ENCODE data around the gene HMCN1.

HMCN1 gene

DNA sequence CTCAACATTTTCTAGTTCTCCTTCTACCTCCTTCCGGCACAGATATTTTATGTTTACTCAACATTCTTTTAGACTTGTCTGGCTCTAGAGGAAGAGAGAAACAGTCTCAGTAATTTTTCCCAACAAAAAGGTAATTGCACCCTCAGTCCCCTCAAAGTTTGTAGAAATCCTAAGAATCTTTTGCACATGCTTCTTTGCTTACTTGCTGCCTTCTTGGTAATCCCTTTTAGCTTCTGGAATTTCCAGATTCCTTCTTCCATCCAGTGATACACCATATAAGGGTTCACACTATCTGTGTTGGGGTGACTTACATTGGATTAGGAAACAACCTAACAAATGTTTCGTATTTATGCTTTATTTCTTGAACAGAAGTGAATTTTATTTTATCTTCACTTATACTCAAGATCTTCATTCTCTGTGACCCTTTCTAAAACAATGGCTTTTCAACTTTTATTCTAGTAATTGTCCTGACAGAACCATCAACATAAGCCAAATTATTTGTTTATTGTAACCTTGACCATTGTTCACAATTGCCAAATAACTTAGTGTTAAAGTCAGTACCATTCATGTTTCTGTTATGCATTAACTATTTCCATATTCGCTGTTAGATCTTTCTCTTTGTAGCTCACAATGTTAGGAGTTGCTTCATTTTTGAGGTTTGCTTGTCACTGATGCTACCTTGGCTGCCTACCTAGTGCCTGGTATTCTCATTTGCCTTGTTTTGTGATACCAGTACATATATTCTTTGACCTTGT, 238.1 kb downstream of the HMCN1 start:
- DNase-seq, result no peak

DNA sequence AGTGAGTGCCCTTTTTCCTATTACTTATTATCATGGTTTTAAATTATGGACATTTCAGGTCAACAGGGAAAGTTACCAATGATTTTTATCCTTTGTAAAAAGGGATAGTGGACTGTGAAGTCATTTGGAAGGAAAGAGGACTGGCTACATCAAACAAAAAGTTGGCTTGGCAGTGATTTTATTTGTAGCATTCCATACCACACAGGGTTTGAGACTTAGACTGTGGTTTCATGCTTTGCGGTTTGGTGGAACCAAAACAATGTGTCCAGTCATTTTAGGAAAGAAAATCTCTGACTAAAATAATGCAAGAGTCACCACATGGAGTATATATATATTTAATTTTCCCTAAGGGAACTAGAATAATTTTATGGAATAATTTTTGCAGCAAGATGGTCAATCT, 239.5 kb downstream of the HMCN1 start:
- DNase-seq, result no peak

DNA sequence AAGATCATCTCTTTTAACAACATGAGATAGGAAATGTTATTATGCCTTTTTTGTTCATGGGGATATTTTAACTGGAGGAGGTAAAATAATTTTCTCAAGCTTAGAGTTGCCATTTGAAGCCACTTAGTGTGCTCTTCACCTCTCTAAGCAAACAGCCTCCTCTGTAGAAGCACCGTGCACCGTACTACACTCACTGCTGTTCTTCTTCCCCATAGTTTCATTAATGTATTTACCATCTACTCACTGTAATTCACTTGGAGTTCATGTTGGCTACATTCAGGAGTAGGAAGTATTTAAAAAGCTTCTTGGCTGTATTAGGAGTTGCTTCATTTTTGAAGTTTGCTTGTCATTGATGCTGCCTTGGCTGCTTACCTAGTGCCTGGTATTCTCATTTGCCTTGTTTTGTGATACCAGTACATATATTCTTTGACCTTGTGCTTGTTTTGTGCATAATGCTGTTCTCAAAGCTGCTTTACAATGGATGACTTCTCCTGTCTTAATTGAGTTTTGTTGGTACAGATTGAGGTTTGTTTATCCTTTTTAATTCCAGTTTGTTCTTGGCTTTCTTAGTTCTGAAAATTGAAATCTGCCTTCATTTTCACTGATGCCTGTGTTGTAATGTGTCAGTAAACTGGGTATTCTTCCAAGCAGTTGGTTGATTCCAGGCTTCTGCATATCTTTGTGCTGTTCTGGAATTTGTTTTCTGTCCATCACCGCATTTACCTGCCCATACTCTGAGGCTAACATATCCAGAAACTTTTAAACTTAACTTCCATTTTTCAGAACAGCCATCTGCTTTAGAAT, 240.4 kb downstream of the HMCN1 start:
- no peak for DNase-seq

GRCh38 chr1:185980891-185981290, 246.7 kb downstream of the HMCN1 start:
- DNase-seq, result no peak

GRCh38 chr1:185984113-185984836, 250.1 kb downstream of the HMCN1 start:
- no peak for DNase-seq

DNA sequence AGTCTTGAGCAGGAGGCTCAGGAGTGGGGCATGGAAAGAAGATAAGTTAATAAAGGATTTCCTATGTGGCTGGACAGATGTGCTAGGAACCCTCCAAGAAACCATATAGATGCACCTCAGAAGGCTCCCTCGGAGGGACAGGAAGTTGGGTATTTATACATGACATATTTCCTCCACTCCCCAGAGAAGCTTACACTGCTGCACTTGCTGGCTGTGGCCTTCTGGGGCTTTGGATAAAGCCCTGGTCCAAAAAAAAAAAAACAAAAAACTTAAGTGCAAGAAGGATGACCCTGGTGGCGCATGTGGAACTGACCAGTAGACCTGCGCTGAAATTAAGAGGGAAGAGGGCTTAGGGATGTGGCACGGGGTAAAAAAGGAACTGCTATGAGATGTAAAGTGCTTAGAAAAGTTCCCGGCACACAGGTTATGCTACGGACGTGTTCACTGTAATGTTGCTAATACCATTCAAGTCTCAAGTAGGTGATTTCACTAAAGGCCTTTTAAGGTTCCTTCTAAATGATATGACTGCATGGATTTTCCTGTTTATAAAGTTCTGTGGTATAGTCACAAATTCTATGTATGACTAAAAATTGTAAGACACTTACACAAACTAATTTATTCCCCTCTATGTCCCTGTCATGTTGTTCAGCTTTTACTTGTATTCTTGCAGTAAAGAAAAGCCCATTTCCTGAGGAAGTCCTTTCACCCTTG, 253.6 kb downstream of the HMCN1 start:
- no peak for DNase-seq

GRCh38 chr1:185990565-185990964, 256.4 kb downstream of the HMCN1 start:
- DNase-seq, result no peak

- DNase-seq, result no peak
Observed at GRCh38 chr1:185991266-185991665, 257.1 kb downstream of the HMCN1 start.

DNA sequence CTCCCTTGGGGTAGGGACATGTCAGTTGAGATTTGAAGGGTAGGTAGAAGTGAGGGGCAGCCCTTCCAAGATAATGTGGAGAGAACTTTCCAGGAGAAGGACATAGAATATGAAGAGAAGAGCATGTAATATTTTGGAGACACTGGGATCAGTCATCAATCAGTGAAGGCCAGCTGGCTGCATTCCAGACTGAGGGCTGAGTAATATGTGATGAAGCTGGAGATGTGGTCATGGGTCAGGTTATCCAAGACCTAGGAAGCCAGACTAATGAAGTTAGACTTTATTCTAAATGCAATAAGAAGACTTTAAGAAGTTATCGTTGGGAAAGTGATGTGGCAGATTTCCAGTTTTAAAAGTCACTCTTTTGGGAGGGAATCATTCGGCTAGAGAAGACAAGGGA, 262.0 kb downstream of the HMCN1 start:
- no peak for DNase-seq

GRCh38 chr1:185998391-185998790, 264.2 kb downstream of the HMCN1 start:
- DNase-seq, result no peak

DNA sequence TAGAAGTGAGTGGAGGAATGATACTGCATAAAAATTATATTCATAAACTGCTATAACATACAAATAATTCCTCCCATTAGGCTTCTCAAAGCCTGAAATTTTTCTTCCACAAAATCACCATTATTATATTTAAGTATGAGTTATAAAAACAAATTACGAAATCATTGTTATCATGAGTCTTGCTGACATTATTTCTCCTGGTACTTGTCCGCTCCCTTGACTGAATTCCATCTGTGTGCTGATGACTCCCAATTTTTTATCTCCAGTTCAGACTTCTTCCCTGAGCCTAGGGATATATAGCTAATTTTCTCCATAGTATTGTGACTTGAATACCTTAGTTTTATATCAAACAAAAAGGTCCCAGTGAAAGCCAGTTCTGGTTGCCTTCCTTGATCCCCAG, 268.2 kb downstream of the HMCN1 start:
- DNase-seq, result no peak

DNA sequence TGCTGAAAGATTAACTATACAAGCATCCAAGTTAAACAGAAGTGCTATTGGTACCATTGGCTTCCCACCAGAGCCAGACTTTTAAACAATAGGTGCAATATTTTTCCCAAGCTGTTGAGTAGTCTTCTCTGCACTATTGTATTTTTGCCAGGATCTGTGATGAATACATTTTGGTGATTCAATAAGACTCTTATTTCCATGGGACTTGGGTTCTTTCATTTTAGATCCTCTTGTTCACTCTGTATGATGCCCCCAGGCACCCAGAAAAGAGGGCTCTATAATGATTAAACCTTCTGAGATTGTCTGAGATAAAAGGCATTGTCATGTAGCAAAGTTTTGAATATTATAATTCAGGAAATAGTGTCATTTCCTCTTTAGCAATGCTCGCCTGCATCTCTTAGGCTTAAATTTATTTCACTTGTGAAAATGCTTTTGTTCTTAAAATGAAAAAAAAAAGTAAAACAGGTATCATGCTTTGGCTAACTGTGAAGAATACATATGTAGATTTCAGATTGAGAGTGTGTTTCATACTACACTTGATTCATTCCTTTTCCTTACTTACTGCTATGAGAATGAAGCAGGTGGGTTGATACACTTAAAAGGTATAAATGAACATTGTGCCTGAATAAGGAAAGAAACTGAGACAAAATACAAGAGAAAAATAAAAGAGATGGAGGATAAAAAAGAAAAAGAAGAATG, 275.0 kb downstream of the HMCN1 start:
- DNase-seq, result no peak

DNA sequence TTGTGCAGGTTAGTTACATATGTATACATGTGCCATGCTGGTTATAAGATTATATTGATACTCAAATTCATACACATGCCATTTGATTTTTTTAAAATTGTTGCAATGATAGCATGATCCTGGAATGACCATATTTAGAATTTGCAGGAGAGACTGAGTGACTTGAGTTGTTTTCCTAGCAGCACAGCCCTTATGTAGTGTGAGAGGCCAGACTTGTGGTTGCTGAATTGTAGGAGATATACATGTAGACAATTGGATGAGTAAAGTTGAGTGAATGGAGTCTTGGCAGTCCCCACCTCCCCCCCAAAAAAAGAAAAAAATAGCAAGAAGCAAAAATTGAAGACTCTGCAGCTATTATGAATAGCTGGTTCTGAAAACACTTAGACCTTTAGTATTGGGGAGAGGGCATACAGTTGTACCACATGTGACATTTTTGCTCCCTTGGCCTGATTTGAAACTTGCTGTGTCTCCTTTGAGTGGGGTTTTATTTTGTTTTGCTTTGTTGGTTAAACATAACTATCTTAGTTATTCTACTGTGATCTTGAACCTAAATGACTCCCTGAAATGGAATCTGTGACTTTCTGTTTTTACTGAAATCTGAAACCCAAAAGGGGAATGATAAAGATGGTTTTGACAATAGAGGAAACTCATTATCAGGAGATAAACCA, 280.3 kb downstream of the HMCN1 start:
- DNase-seq, result no peak

- no peak for DNase-seq
Observed at GRCh38 chr1:186016856-186017255, 282.7 kb downstream of the HMCN1 start.

- no peak for DNase-seq
Observed at GRCh38 chr1:186022184-186022583, 288.0 kb downstream of the HMCN1 start.

DNA sequence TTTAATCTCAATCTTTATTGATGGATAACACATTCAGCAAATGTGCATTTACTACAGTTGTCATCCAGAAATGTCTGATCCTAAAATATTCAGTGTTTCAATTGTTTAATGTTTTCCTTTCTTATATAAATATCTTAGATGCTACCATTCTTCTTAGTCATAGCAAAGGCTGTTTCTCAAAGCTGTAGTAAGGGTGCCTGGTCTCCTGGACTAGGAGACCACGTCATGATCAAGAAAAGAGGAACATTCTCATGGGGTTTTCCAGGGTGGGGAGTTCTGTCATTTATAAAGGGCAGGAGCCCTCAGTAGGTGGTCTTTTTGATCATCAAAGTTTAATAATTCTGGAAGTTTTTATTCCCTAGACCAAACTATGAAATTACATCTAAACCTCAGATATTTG, 292.8 kb downstream of the HMCN1 start:
- DNase-seq, result no peak

- DNase-seq, result no peak
Observed at GRCh38 chr1:186027621-186028020, 293.4 kb downstream of the HMCN1 start.

- no peak for DNase-seq
Observed at GRCh38 chr1:186030453-186030852, 296.3 kb downstream of the HMCN1 start.

- no peak for DNase-seq
Observed at GRCh38 chr1:186033847-186034271, 299.7 kb downstream of the HMCN1 start.

GRCh38 chr1:186042230-186042629, 308.0 kb downstream of the HMCN1 start:
- DNase-seq, result no peak

- no peak for DNase-seq
Observed at GRCh38 chr1:186043296-186043695, 309.1 kb downstream of the HMCN1 start.

Data from activated CD4-positive, alpha-beta T cell treated with anti-CD3 and anti-CD28 coated beads, Interleukin-2, amount 50 U/mL, for 1 hour (primary cell).